IPS DF 6.9 (cell line): ENCODE data around the gene AQP12A.

ENCODE experiments used
- DNase-seq: peaks from one replicate; pipeline ENCODE4 v3.0.0-alpha.2; 2013; ENCODE audit warnings: low read depth, low spot score
- H3K27ac ChIP-seq: one replicate; pipeline ENCODE4 v1.5.1; 2013; ENCODE audit warnings: low read length, control low read depth
- H3K27me3 ChIP-seq: 2 replicates; pipeline ENCODE4 v1.6.1; 2013; ENCODE audit warnings: mild to moderate bottlenecking, low read length; ENCODE audit not compliant: control insufficient read depth, insufficient read depth
- H3K36me3 ChIP-seq: 2 replicates; pipeline ENCODE4 v1.6.1; 2013; ENCODE audit warnings: low read length; ENCODE audit not compliant: control insufficient read depth, insufficient read depth
- H3K4me1 ChIP-seq: 2 replicates; pipeline ENCODE4 v1.6.1; 2013; ENCODE audit warnings: low read length; ENCODE audit not compliant: control insufficient read depth, insufficient read depth
- H3K4me3 ChIP-seq: 2 replicates; pipeline ENCODE4 v1.5.1; 2013; ENCODE audit warnings: mild to moderate bottlenecking, low read length
- H3K9me3 ChIP-seq: 2 replicates; pipeline ENCODE4 v1.6.1; 2013; ENCODE audit warnings: low read length, inconsistent platforms; ENCODE audit not compliant: control insufficient read depth, insufficient read depth
- WGBS: extraction: QIAGEN DNeasy Blood & Tissue Kit; methylation state at CpG from one replicate; pipeline ENCODE4 v1.1.7; 2013; ENCODE audit warnings: mixed read lengths, missing lambda C conversion rate; ENCODE audit not compliant: insufficient read length, insufficient coverage; 5-methylcytosine and 5-hydroxymethylcytosine counted together

Gene AQP12A

GRCh38 chr2:240742602-240743095, 51.0 kb downstream of the AQP12A start:
- H3K27me3 ChIP-seq, result no peaks in the 10 kb centered on the region
- no peaks in the 10 kb centered on the region for H3K9me3 ChIP-seq
- H3K4me1 ChIP-seq, result no peaks in the 10 kb centered on the region
- DNase-seq, result no peak
- H3K36me3 ChIP-seq, result peaks cover 72% of the 10 kb centered on the region
- H3K27ac ChIP-seq, result no peak overlapping the region
- no peak overlapping the region for H3K4me3 ChIP-seq
- no CpG with 5 or more reads among the region's 13 CpGs for WGBS

- Histone ChIP-seq H3K36me3 (peaks cover 76% of the 10 kb centered on the region), H3K27ac (no peak overlapping the region), H3K4me3 (no peak overlapping the region), H3K4me1 (no peaks in the 10 kb centered on the region), H3K27me3 (no peaks in the 10 kb centered on the region), H3K9me3 (no peaks in the 10 kb centered on the region)
- no CpG with 5 or more reads among the region's 15 CpGs for WGBS
- no peak for DNase-seq
Observed at GRCh38 chr2:240745456-240745855, 53.8 kb downstream of the AQP12A start.

GRCh38 chr2:240745962-240746361, 54.3 kb downstream of the AQP12A start:
- DNase-seq, result no peak

GRCh38 chr2:240746671-240747070, 55.0 kb downstream of the AQP12A start:
- Histone ChIP-seq H3K4me3 (no peak overlapping the region), H3K9me3 (no peaks in the 10 kb centered on the region), H3K27me3 (no peaks in the 10 kb centered on the region), H3K4me1 (no peaks in the 10 kb centered on the region), H3K27ac (no peak overlapping the region), H3K36me3 (peaks cover 72% of the 10 kb centered on the region)
- no CpG with 5 or more reads among the region's 16 CpGs for WGBS
- no peak for DNase-seq

More at GRCh38 chr2:240745962-240746361, 54.3 kb downstream of the AQP12A start:
- Histone ChIP-seq H3K36me3 (peaks cover 75% of the 10 kb centered on the region), H3K4me1 (no peaks in the 10 kb centered on the region), H3K27ac (no peak overlapping the region), H3K4me3 (no peak overlapping the region), H3K27me3 (no peaks in the 10 kb centered on the region), H3K9me3 (no peaks in the 10 kb centered on the region)
- WGBS, result no CpG with 5 or more reads among the region's 15 CpGs

- no CpG with 5 or more reads among the region's 11 CpGs for WGBS
- no peak overlapping the region for H3K4me3 ChIP-seq
- no peak overlapping the region for H3K27ac ChIP-seq
- DNase-seq, result no peak
- no peaks in the 10 kb centered on the region for H3K27me3 ChIP-seq
- H3K4me1 ChIP-seq, result no peaks in the 10 kb centered on the region
- peaks cover 66% of the 10 kb centered on the region for H3K36me3 ChIP-seq
- H3K9me3 ChIP-seq, result no peaks in the 10 kb centered on the region
Observed at GRCh38 chr2:240747256-240747655, 55.6 kb downstream of the AQP12A start.
